Common myeloid progenitor, CD34-positive (primary cell): Measurements from ENCODE around the gene PRPF8.
"Not testable (repeated sequence)": the region's sequence is repeated elsewhere in the genome, so short reads cannot be mapped to it uniquely, and the experiment has no call there.

Experiments used
- CTCF ChIA-PET: fragments of 350-600 bp; sonication (Branson Sonifier 250); formaldehyde crosslinking; loops from one replicate; lab custom pipeline; 2021; ENCODE audit warnings: antibody characterized with exemption; lab: Charles Lee
- POLR2A ChIA-PET: fragments of 350-600 bp; sonication (Branson Sonifier 250); formaldehyde crosslinking; loops from one replicate; lab custom pipeline; 2021; ENCODE audit warnings: antibody characterized with exemption; lab: Charles Lee
- DNase-seq, 3 donors: peaks; one replicate each; pipeline versions ENCODE4 v3.0.0 to v3.0.0-alpha.2; 2013
- H3K27ac ChIP-seq, 2 experiments: 1 replicate in 1 of 2; 2 replicates in 1 of 2; pipeline ENCODE4 v1.7.0; 2013; ENCODE audit warnings: inconsistent platforms in 2 of 2, low read length in 2 of 2, mild to moderate bottlenecking in 2 of 2, low read depth in 1 of 2, moderate library complexity in 1 of 2; ENCODE audit not compliant: severe bottlenecking in 2 of 2, insufficient read depth in 1 of 2, poor library complexity in 1 of 2
- H3K27me3 ChIP-seq, 5 experiments: replicated peaks in 2 of 5; 1 replicate in 3 of 5; 2 replicates in 2 of 5; pipeline versions ENCODE4 v1.6.1 to v1.7.0; 2013; ENCODE audit warnings: low read length in 4 of 5, mild to moderate bottlenecking in 2 of 5, moderate library complexity in 2 of 5, inconsistent platforms in 1 of 5; ENCODE audit not compliant: insufficient read depth in 5 of 5, control insufficient read depth in 4 of 5
- H3K36me3 ChIP-seq, 4 experiments: 1 replicate in 2 of 4; 2 replicates in 2 of 4; pipeline versions ENCODE4 v1.6.1 to v1.7.0; 2013; ENCODE audit warnings: low read length in 3 of 4, control low read depth in 1 of 4, mild to moderate bottlenecking in 1 of 4; ENCODE audit not compliant: control insufficient read depth in 4 of 4, insufficient read depth in 4 of 4
- H3K4me1 ChIP-seq, 4 experiments: 1 replicate in 3 of 4; 2 replicates in 1 of 4; pipeline versions ENCODE4 v1.6.1 to v1.7.1; 2013; ENCODE audit warnings: low read length in 3 of 4, mild to moderate bottlenecking in 3 of 4, control low read depth in 1 of 4, inconsistent platforms in 1 of 4, moderate library complexity in 1 of 4; ENCODE audit not compliant: control insufficient read depth in 4 of 4, insufficient read depth in 4 of 4; ENCODE audit errors: control extremely low read depth in 1 of 4
- H3K4me3 ChIP-seq, 7 experiments: 1 replicate in 4 of 7; 2 replicates in 3 of 7; pipeline versions ENCODE4 v1.5.1 to v1.7.0; 2013; ENCODE audit warnings: mild to moderate bottlenecking in 7 of 7, low read length in 6 of 7, moderate library complexity in 6 of 7, inconsistent platforms in 2 of 7, low read depth in 2 of 7, control low read depth in 1 of 7; ENCODE audit not compliant: insufficient read depth in 4 of 7, control insufficient read depth in 1 of 7; ENCODE audit errors: extremely low read depth in 1 of 7
- H3K9me3 ChIP-seq, 5 experiments: 1 replicate in 4 of 5; 2 replicates in 1 of 5; pipeline versions ENCODE4 v1.6.1 to v1.7.1; 2013; ENCODE audit warnings: low read length in 4 of 5, mild to moderate bottlenecking in 2 of 5, inconsistent platforms in 1 of 5, low read depth in 1 of 5, moderate library complexity in 1 of 5; ENCODE audit not compliant: control insufficient read depth in 4 of 5, insufficient read depth in 2 of 5; ENCODE audit errors: control extremely low read depth in 1 of 5
- WGBS: methylation state at CpG from one replicate; pipeline ENCODE4 v1.1.5; 2013; ENCODE audit not compliant: insufficient coverage; 5-methylcytosine and 5-hydroxymethylcytosine counted together

PRPF8 gene

GRCh38 chr17:1673041-1673785, 11.5 kb downstream of the PRPF8 start:
- Histone ChIP-seq H3K4me3 (no peak overlapping the region), H3K4me1 (no peaks in the 10 kb centered on the region), H3K36me3 (peaks cover 31 to 91% (median 79%) of the 10 kb centered on the region in 4 experiments), H3K27me3 (no peaks in the 10 kb centered on the region), H3K9me3 (no peaks in the 10 kb centered on the region), H3K27ac (no peak overlapping the region)
- ChIA-PET CTCF (interaction anchor here (0.9 to 2.8 kb wide), 6 partner anchors 9 to 188 kb away, joined by 3 to 11 read pairs (median 4); no protein-coding TSS in a partner anchor), POLR2A (interaction anchor here (1.0 kb wide), 1 partner anchor 43 kb away, joined by 3 read pairs; no protein-coding TSS in a partner anchor)
- 93% methylated on average over 26 of the region's 26 CpGs for WGBS
- no peak for DNase-seq

- peaks cover 16 to 85% (median 60%) of the 10 kb centered on the region in 4 experiments for H3K36me3 ChIP-seq
- CTCF ChIA-PET: interaction anchor here (1.3 to 6.8 kb wide), 3 partner anchors 14 to 119 kb away, joined by 3 to 39 read pairs (median 5); partner anchors contain the start of gene RILP
- H3K9me3 ChIP-seq, H3K4me3 ChIP-seq, H3K27me3 ChIP-seq, H3K4me1 ChIP-seq, DNase-seq, POLR2A ChIA-PET, H3K27ac ChIP-seq: not testable (repeated sequence)
- WGBS: no CpG with 5 or more reads among the region's 5 CpGs
Measured at GRCh38 chr17:1663934-1664333, 20.7 kb downstream of the PRPF8 start.

- no peak overlapping the region for H3K27ac ChIP-seq
- 95% methylated on average over 12 of the region's 12 CpGs for WGBS
- peaks cover 21 to 89% (median 69%) of the 10 kb centered on the region in 4 experiments for H3K36me3 ChIP-seq
- no peaks in the 10 kb centered on the region for H3K9me3 ChIP-seq
- H3K27me3 ChIP-seq: no peaks in the 10 kb centered on the region
- CTCF ChIA-PET: interaction anchor here (1.3 to 6.8 kb wide), 5 partner anchors 8 to 52 kb away, joined by 3 to 39 read pairs (median 10); partner anchors contain the start of gene RILP
- no peak for DNase-seq
- POLR2A ChIA-PET: interaction anchor here (0.6 kb wide), 1 partner anchor 45 kb away, joined by 5 read pairs; no protein-coding TSS in a partner anchor
- no peaks in the 10 kb centered on the region for H3K4me1 ChIP-seq
- no peak overlapping the region for H3K4me3 ChIP-seq
Measured at GRCh38 chr17:1661045-1661444, 23.6 kb downstream of the PRPF8 start.

- Histone ChIP-seq H3K4me1 (no peaks in the 10 kb centered on the region), H3K27me3 (no peaks in the 10 kb centered on the region), H3K27ac (no peak overlapping the region), H3K9me3 (no peaks in the 10 kb centered on the region), H3K4me3 (no peak overlapping the region), H3K36me3 (peaks cover 26 to 91% (median 78%) of the 10 kb centered on the region in 4 experiments)
- ChIA-PET CTCF (interaction anchor here (1.4 to 1.6 kb wide), 3 partner anchors 9 to 14 kb away, joined by 4 to 11 read pairs (median 11); no protein-coding TSS in a partner anchor), POLR2A (no interaction called here)
- WGBS: 100% methylated on average over 8 of the region's 9 CpGs
- DNase-seq: no peak
Measured at GRCh38 chr17:1658100-1658499, 26.6 kb downstream of the PRPF8 start.

- Histone ChIP-seq H3K36me3 (peaks cover 15 to 81% (median 69%) of the 10 kb centered on the region in 4 experiments), H3K27ac (no peak overlapping the region), H3K4me3 (no peak overlapping the region), H3K27me3 (no peaks in the 10 kb centered on the region), H3K4me1 (peaks cover 0 to 14% (median 12%) of the 10 kb centered on the region in 4 experiments), H3K9me3 (no peaks in the 10 kb centered on the region)
- ChIA-PET CTCF (interaction anchor here (0.7 kb wide), 1 partner anchor 15 kb away, joined by 3 read pairs; no protein-coding TSS in a partner anchor), POLR2A (no interaction called here)
- no peak for DNase-seq
- WGBS: 100% methylated on average over 7 of the region's 14 CpGs
Measured at GRCh38 chr17:1653735-1654134, 30.9 kb downstream of the PRPF8 start.

- Histone ChIP-seq H3K4me1 (peaks cover 0 to 24% (median 22%) of the 10 kb centered on the region in 4 experiments), H3K36me3 (peaks cover 8 to 71% (median 60%) of the 10 kb centered on the region in 4 experiments)
- POLR2A ChIA-PET, H3K4me3 ChIP-seq, H3K27me3 ChIP-seq, DNase-seq, H3K9me3 ChIP-seq, H3K27ac ChIP-seq: not testable (repeated sequence)
- 94% methylated on average over 7 of the region's 7 CpGs for WGBS
- CTCF ChIA-PET: interaction anchor here (0.6 to 1.5 kb wide), 5 partner anchors 10 to 210 kb away, joined by 3 to 4 read pairs (median 4); no protein-coding TSS in a partner anchor
Measured at GRCh38 chr17:1652794-1653193, 31.9 kb downstream of the PRPF8 start.

- no peaks in the 10 kb centered on the region for H3K27me3 ChIP-seq
- DNase-seq: no peak
- 96% methylated on average over 4 of the region's 4 CpGs for WGBS
- H3K4me3 ChIP-seq: no peak overlapping the region
- CTCF ChIA-PET: interaction anchor here (1.0 to 4.5 kb wide), 4 partner anchors 11 to 132 kb away, joined by 3 to 39 read pairs (median 7); no protein-coding TSS in a partner anchor
- POLR2A ChIA-PET: interaction anchor here (0.6 kb wide), 1 partner anchor 32 kb away, joined by 8 read pairs; no protein-coding TSS in a partner anchor
- H3K36me3 ChIP-seq: peaks cover 8 to 60% (median 52%) of the 10 kb centered on the region in 4 experiments
- H3K4me1 ChIP-seq: peaks cover 0 to 36% (median 33%) of the 10 kb centered on the region in 4 experiments
- no peaks in the 10 kb centered on the region for H3K9me3 ChIP-seq
- no peak overlapping the region for H3K27ac ChIP-seq
Measured at GRCh38 chr17:1651559-1651844, 33.2 kb downstream of the PRPF8 start.
